ENCODE results near the gene CFAP57.

The CFAP57 gene

DNA sequence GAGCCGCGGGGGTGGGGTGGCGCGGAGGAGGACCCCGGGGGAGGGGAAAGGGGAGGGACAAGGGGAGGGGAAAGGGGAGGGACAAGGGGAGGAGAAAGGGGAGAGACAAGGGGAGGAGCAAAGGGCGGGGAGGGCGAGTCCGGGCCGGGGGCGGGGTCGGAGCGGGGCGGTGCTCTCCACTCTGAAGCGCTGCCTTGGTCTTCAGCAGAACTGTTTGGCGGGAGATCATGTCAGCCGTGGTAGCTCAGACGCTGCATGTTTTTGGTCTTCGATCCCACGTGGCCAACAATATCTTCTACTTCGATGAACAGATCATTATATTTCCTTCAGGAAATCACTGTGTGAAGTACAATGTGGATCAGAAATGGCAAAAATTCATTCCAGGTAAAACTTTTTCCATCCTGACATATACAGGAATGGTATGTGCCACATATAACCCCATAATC lies 420 bp downstream of the CFAP57 start:
- peak; percentile 47 for DNase-seq (ENCODE audit: low read depth, low spot score)
- peaks cover 4% of the 10 kb centered on the region for H3K4me1 ChIP-seq (ENCODE audit: control insufficient read depth, insufficient read depth, low read length)
- peak overlapping the region; percentile 89; the same call in 1 of the 2 replicates for H3K4me3 ChIP-seq (ENCODE audit: low read length)
- H3K27me3 ChIP-seq (ENCODE audit: control insufficient read depth, insufficient read depth, low read length): no peaks in the 10 kb centered on the region
- H3K9me3 ChIP-seq (ENCODE audit: control insufficient read depth, insufficient read depth, low read length): no peaks in the 10 kb centered on the region
- WGBS (ENCODE audit: insufficient coverage, insufficient read length): no CpG with 5 or more reads among the region's 20 CpGs
- H3K36me3 ChIP-seq (ENCODE audit: control insufficient read depth, insufficient read depth, low read length): peaks cover 7% of the 10 kb centered on the region; the same call in 1 of the 2 replicates
- H3K27ac ChIP-seq (ENCODE audit: low read length): no peak overlapping the region

DNA sequence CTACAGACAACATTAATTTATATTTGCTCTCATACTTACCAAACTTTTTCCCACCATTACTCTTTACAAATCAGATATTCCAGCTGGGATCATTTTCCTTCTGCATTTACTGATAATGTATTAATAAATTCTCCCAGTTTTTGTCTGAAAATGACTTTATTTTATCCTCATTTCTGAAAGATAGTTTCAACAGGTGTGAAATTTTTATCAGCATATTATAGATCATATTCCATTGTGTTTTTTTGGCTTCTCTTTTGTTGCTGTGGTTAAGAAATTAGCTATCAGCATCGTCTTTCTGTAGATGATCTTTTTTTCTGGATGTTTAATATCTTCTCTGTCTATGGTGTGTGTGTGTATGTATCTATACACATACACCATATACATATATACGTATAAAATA lies 2.7 kb downstream of the CFAP57 start:
- no peak overlapping the region for H3K27ac ChIP-seq (ENCODE audit: low read length)
- H3K27me3 ChIP-seq (ENCODE audit: control insufficient read depth, insufficient read depth, low read length): no peaks in the 10 kb centered on the region
- no peaks in the 10 kb centered on the region for H3K9me3 ChIP-seq (ENCODE audit: control insufficient read depth, insufficient read depth, low read length)
- H3K4me1 ChIP-seq (ENCODE audit: control insufficient read depth, insufficient read depth, low read length): peaks cover 5% of the 10 kb centered on the region
- no CpG with 5 or more reads among the region's 2 CpGs for WGBS (ENCODE audit: insufficient coverage, insufficient read length)
- H3K36me3 ChIP-seq (ENCODE audit: control insufficient read depth, insufficient read depth, low read length): peaks cover 2% of the 10 kb centered on the region; the same call in 1 of the 2 replicates
- DNase-seq (ENCODE audit: low read depth, low spot score): no peak
- no peak overlapping the region for H3K4me3 ChIP-seq (ENCODE audit: low read length)

DNA sequence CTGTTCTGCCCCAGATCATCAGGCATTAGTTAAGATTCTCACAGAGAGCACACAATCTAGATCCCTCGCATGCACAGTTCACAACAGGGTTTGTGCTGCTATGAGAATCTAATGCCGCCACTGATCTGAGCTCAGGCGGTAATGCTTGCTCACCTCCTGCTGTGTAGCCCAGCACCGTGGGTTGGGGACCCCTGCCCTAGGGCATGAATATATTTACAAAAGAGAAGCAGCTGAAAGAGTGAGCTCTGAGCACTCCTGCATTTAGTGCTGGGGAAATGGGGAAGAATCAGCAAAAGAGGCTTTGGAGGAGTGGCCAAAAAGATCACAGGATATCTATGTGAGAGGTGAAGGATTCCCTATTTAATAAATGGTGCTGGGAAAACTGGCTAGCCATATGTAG lies 5.6 kb downstream of the CFAP57 start:
- Histone ChIP-seq H3K4me3 (ENCODE audit: low read length) (no peak overlapping the region), H3K27me3 (ENCODE audit: control insufficient read depth, insufficient read depth, low read length) (no peaks in the 10 kb centered on the region), H3K4me1 (ENCODE audit: control insufficient read depth, insufficient read depth, low read length) (peaks cover 4% of the 10 kb centered on the region; the same call in 1 of the 2 replicates), H3K27ac (ENCODE audit: low read length) (no peak overlapping the region), H3K36me3 (ENCODE audit: control insufficient read depth, insufficient read depth, low read length) (no peaks in the 10 kb centered on the region), H3K9me3 (ENCODE audit: control insufficient read depth, insufficient read depth, low read length) (no peaks in the 10 kb centered on the region)
- WGBS (ENCODE audit: insufficient coverage, insufficient read length): no CpG with 5 or more reads among the region's 4 CpGs
- DNase-seq (ENCODE audit: low read depth, low spot score): no peak

DNA sequence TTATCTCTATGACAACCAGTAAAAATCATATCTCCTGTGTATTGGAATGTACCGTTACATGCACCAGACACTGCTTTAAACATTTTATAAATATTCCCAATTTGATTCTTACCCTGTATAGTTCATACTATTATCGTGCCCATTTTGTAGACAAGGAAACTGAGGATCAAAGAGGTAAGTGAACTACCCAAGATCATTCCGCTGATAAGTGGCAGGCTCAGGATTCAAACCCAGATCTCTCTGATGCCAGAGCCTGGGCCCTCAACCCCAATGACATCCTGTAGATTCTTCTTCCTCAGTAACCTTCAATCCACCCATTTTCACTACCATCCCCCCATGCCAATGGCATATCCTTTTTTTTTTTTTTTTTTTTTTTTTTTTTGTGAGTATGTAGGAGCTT lies 12.3 kb downstream of the CFAP57 start:
- H3K4me3 ChIP-seq (ENCODE audit: low read length): no peak overlapping the region
- no peaks in the 10 kb centered on the region for H3K27me3 ChIP-seq (ENCODE audit: control insufficient read depth, insufficient read depth, low read length)
- no peaks in the 10 kb centered on the region for H3K4me1 ChIP-seq (ENCODE audit: control insufficient read depth, insufficient read depth, low read length)
- no peaks in the 10 kb centered on the region for H3K36me3 ChIP-seq (ENCODE audit: control insufficient read depth, insufficient read depth, low read length)
- WGBS (ENCODE audit: insufficient coverage, insufficient read length): no CpG with 5 or more reads among the region's 3 CpGs
- no peak overlapping the region for H3K27ac ChIP-seq (ENCODE audit: low read length)
- H3K9me3 ChIP-seq (ENCODE audit: control insufficient read depth, insufficient read depth, low read length): no peaks in the 10 kb centered on the region
- DNase-seq (ENCODE audit: low read depth, low spot score): no peak

DNA sequence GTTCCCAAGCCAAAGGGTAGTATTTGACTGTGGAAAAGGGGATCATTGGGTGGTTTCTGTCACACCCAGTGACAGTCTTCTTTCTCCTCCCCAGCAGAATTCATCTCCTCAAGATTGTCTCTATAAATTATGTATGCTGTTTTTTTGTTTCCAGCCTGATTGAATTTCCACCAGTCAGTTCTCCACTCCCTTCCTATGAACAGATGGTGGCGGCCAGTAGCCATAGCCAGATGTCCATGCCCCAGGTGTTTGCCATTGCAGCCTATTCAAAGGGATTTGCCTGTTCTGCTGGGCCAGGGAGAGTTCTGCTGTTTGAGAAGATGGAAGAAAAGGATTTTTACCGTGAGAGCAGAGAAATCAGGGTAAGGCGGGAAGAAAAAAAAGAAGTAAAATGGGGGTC lies 12.9 kb downstream of the CFAP57 start:
- no peaks in the 10 kb centered on the region for H3K27me3 ChIP-seq (ENCODE audit: control insufficient read depth, insufficient read depth, low read length)
- H3K4me3 ChIP-seq (ENCODE audit: low read length): no peak overlapping the region
- no peaks in the 10 kb centered on the region for H3K4me1 ChIP-seq (ENCODE audit: control insufficient read depth, insufficient read depth, low read length)
- no CpG with 5 or more reads among the region's 3 CpGs for WGBS (ENCODE audit: insufficient coverage, insufficient read length)
- DNase-seq (ENCODE audit: low read depth, low spot score): no peak
- H3K36me3 ChIP-seq (ENCODE audit: control insufficient read depth, insufficient read depth, low read length): no peaks in the 10 kb centered on the region
- no peak overlapping the region for H3K27ac ChIP-seq (ENCODE audit: low read length)
- H3K9me3 ChIP-seq (ENCODE audit: control insufficient read depth, insufficient read depth, low read length): no peaks in the 10 kb centered on the region

DNA sequence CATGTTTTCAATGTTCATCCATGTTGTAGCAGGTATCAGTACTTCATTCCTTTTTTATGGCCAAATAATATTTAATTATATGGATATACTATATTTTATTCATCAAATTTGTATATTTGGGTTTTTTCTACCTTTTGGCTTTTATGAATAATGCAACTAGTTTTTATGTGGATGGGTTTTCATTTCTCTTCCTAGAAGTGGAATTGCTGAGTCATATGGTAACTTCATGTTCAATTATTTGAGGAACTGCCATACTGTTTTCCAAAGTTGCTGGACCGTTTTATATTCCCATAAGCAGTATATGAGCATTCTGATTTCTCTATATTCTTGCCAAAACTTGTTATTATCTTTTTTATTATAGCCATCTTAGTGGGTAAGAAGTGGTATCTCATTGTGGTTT lies 16.0 kb downstream of the CFAP57 start:
- H3K4me1 ChIP-seq (ENCODE audit: control insufficient read depth, insufficient read depth, low read length): no peaks in the 10 kb centered on the region
- no peak overlapping the region for H3K4me3 ChIP-seq (ENCODE audit: low read length)
- H3K27ac ChIP-seq (ENCODE audit: low read length): no peak overlapping the region
- H3K36me3 ChIP-seq (ENCODE audit: control insufficient read depth, insufficient read depth, low read length): no peaks in the 10 kb centered on the region
- no peaks in the 10 kb centered on the region for H3K27me3 ChIP-seq (ENCODE audit: control insufficient read depth, insufficient read depth, low read length)
- DNase-seq (ENCODE audit: low read depth, low spot score): no peak
- WGBS (ENCODE audit: insufficient coverage, insufficient read length): no CpG with 5 or more reads among the region's 1 CpG
- no peaks in the 10 kb centered on the region for H3K9me3 ChIP-seq (ENCODE audit: control insufficient read depth, insufficient read depth, low read length)

DNA sequence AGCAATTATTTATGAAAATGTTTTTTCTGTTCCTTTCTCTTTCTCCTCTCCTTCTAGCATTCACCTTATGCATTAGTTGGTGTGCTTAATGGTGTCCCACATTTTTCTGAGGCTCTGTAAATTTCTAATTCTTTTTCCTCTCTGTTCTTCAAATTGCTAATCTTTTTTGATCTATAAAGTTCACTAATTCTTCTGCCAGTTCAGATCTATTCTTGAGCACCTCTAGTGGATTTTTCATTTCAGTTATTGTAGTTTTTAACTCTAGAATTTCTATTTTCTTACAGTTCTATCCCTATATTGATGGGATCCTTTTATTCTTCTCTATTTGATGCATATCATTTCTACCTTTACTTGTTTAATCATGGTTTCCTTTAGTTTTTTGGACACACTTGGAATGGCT lies 22.4 kb downstream of the CFAP57 start:
- Histone ChIP-seq H3K36me3 (ENCODE audit: control insufficient read depth, insufficient read depth, low read length) (no peaks in the 10 kb centered on the region), H3K4me3 (ENCODE audit: low read length) (no peak overlapping the region), H3K9me3 (ENCODE audit: control insufficient read depth, insufficient read depth, low read length) (no peaks in the 10 kb centered on the region), H3K27me3 (ENCODE audit: control insufficient read depth, insufficient read depth, low read length) (no peaks in the 10 kb centered on the region), H3K27ac (ENCODE audit: low read length) (no peak overlapping the region), H3K4me1 (ENCODE audit: control insufficient read depth, insufficient read depth, low read length) (no peaks in the 10 kb centered on the region)
- DNase-seq (ENCODE audit: low read depth, low spot score): no peak

DNA sequence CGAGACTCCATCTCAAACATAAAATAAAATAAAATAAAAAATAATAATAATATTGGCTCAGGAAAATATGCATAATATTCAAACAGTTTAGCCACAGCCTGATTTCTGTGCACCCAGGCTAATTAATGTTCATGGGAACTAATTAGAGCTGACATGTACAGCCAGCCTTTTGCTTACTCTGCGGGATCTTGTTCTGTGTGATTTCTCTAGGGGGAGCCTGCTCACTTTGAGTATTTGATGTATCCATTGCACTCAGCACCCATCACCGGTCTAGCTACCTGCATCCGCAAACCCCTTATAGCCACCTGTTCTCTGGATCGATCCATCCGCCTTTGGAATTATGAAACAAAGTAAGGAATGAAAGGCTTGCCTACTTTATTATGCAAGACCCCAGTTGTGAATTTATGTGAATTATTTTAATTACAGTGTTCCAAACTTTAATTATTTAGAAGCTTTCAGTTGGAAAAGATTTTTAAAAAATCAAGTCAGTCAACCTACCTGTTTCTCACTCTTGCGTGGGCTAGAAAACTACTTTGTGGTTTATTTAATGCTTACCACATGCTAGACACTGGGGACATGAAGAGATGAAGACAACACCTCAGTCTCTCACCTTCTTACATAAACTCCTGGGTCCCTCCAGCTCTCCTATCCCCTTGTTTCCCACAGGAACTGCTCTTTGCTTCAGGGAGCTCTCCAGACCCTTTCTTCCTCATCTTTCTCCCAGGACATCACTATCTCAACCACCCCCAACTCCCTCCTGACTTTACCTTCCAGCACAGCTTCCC lies 25.4 kb downstream of the CFAP57 start:
- no peaks in the 10 kb centered on the region for H3K9me3 ChIP-seq (ENCODE audit: control insufficient read depth, insufficient read depth, low read length)
- DNase-seq (ENCODE audit: low read depth, low spot score): no peak
- WGBS (ENCODE audit: insufficient coverage, insufficient read length): no CpG with 5 or more reads among the region's 7 CpGs
- H3K4me3 ChIP-seq (ENCODE audit: low read length): no peak overlapping the region
- H3K4me1 ChIP-seq (ENCODE audit: control insufficient read depth, insufficient read depth, low read length): no peaks in the 10 kb centered on the region
- H3K36me3 ChIP-seq (ENCODE audit: control insufficient read depth, insufficient read depth, low read length): no peaks in the 10 kb centered on the region
- no peaks in the 10 kb centered on the region for H3K27me3 ChIP-seq (ENCODE audit: control insufficient read depth, insufficient read depth, low read length)
- no peak overlapping the region for H3K27ac ChIP-seq (ENCODE audit: low read length)

DNA sequence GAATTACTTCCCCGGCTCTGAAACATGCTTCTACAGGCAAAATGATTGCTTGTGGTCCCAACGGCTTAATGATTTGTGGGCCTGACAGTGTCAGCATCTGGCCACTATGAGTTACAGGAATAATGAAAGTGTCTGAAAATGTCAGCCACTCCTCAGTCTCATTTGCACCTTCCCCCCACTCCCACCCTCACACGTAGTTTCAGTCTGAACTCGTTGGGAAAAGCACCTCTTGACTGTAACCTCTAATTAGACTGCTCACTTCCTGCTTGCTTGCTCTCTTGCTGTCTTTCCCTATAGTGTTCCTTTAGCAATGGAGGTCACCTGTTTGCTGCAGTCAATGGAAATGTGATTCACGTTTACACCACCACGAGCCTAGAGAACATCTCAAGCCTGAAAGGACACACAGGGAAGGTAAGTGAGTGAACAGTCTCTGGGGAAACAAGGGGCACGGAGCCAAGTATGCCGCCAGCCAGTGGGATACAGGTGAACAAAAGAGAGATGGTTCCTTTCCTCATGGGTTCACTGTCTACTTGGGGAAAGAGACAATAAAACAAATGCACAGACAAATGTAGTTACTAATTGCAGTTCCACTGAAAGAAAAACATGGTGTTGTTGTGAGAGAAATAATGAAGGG lies 27.1 kb downstream of the CFAP57 start:
- no peaks in the 10 kb centered on the region for H3K36me3 ChIP-seq (ENCODE audit: control insufficient read depth, insufficient read depth, low read length)
- H3K9me3 ChIP-seq (ENCODE audit: control insufficient read depth, insufficient read depth, low read length): no peaks in the 10 kb centered on the region
- no CpG with 5 or more reads among the region's 8 CpGs for WGBS (ENCODE audit: insufficient coverage, insufficient read length)
- DNase-seq (ENCODE audit: low read depth, low spot score): no peak
- no peak overlapping the region for H3K4me3 ChIP-seq (ENCODE audit: low read length)
- no peaks in the 10 kb centered on the region for H3K4me1 ChIP-seq (ENCODE audit: control insufficient read depth, insufficient read depth, low read length)
- H3K27me3 ChIP-seq (ENCODE audit: control insufficient read depth, insufficient read depth, low read length): no peaks in the 10 kb centered on the region
- H3K27ac ChIP-seq (ENCODE audit: low read length): no peak overlapping the region

DNA sequence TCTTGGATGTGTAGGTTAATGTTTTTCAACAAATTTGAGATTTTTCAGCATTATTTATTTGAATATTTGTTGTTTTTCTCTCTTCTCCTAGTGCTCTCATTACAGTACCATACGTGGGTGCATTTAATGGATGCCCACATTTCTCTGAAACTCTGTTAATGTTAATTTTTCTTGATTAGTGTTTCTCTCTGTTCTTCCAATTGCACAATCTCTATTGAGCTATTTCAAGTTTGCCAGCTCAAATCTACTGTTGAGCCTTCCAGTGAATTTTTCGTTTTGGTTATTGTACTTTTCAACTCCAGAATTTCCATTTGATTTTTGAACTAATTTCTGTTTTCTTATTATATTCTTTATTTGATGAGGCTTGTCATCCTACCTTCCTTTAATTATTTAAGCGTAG lies 31.7 kb downstream of the CFAP57 start:
- no peak for DNase-seq (ENCODE audit: low read depth, low spot score)
- Histone ChIP-seq H3K27me3 (ENCODE audit: control insufficient read depth, insufficient read depth, low read length) (no peaks in the 10 kb centered on the region), H3K4me3 (ENCODE audit: low read length) (no peak overlapping the region), H3K4me1 (ENCODE audit: control insufficient read depth, insufficient read depth, low read length) (peaks cover 12% of the 10 kb centered on the region), H3K9me3 (ENCODE audit: control insufficient read depth, insufficient read depth, low read length) (no peaks in the 10 kb centered on the region), H3K36me3 (ENCODE audit: control insufficient read depth, insufficient read depth, low read length) (no peaks in the 10 kb centered on the region), H3K27ac (ENCODE audit: low read length) (no peak overlapping the region)
- no CpG with 5 or more reads among the region's 3 CpGs for WGBS (ENCODE audit: insufficient coverage, insufficient read length)

DNA sequence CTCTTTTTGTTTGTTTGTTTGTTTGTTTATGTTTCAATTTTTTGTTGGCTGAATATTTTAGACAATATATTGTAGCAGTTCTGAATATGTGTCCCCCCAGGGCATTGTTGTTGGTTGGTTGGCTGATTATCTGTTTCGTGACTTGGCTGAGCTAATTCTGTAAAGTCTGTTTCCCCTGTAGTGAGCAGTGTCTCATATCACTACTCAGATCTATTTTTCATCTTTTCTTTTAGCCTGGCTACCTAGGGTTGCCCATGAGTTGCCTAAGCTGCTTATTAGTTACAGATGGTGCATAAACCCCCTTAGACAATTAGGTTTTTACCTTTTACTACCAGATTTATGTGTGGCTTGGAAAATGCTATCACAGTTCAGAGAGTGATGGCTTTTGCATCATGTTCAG lies 32.3 kb downstream of the CFAP57 start:
- WGBS (ENCODE audit: insufficient coverage, insufficient read length): no CpG with 5 or more reads among the region's 1 CpG
- H3K27me3 ChIP-seq (ENCODE audit: control insufficient read depth, insufficient read depth, low read length): no peaks in the 10 kb centered on the region
- no peak for DNase-seq (ENCODE audit: low read depth, low spot score)

More for the DNA sequence above, 32.3 kb downstream of the CFAP57 start:
- H3K4me1 ChIP-seq (ENCODE audit: control insufficient read depth, insufficient read depth, low read length): peaks cover 12% of the 10 kb centered on the region
- no peak overlapping the region for H3K4me3 ChIP-seq (ENCODE audit: low read length)
- no peak overlapping the region for H3K27ac ChIP-seq (ENCODE audit: low read length)
- no peaks in the 10 kb centered on the region for H3K9me3 ChIP-seq (ENCODE audit: control insufficient read depth, insufficient read depth, low read length)
- no peaks in the 10 kb centered on the region for H3K36me3 ChIP-seq (ENCODE audit: control insufficient read depth, insufficient read depth, low read length)

Measured in iPS DF 6.9 (cell line).